OCI-LY3 (cell line): ENCODE results near the gene HS1BP3.
A peak's percentile ranks its signal among the peaks of the same experiment; 100 is the strongest.

Source experiments
- H2AFZ ChIP-seq: fragments of 200-600, 300-600 bp; shearing (Covaris generic); 2 replicates; pipeline ENCODE4 v1.6.0; 2014; ENCODE audit warnings: antibody characterized with exemption, low read depth, low read length
- H3K27ac ChIP-seq: fragments of 200-600, 300-600 bp; sonication (generic); 2 replicates; pipeline ENCODE4 v1.5.1; 2014; ENCODE audit warnings: mild to moderate bottlenecking, low read length, moderate library complexity, mixed read lengths
- H3K27me3 ChIP-seq: fragments of 200-600, 300-600 bp; sonication (generic); 2 replicates; pipeline ENCODE4 v1.6.1; 2014; ENCODE audit warnings: low read depth, low read length, mixed read lengths
- H3K36me3 ChIP-seq: fragments of 200-600, 300-600 bp; sonication (generic); replicated peaks from 2 replicates; pipeline ENCODE3; 2014; ENCODE audit warnings: low read depth, low read length, mixed read lengths
- H3K4me1 ChIP-seq: fragments of 300-600, 200-600 bp; sonication (generic); 2 replicates; pipeline ENCODE4 v1.6.1; 2014; ENCODE audit warnings: low read length, mixed read lengths
- H3K4me2 ChIP-seq: fragments of 200-600, 300-600 bp; sonication (generic); 2 replicates; pipeline ENCODE4 v1.6.1; 2014; ENCODE audit warnings: low read length, mixed read lengths
- H3K4me3 ChIP-seq: fragments of 300-600, 200-600 bp; sonication (generic); 2 replicates; pipeline ENCODE4 v1.5.1; 2014; ENCODE audit warnings: antibody characterized with exemption, mild to moderate bottlenecking, low read length, moderate library complexity
- H3K79me2 ChIP-seq: fragments of 300-600, 200-600 bp; shearing (Covaris generic); 2 replicates; pipeline ENCODE4 v1.6.1; 2014; ENCODE audit warnings: mild to moderate bottlenecking, low read length, mixed read lengths
- H3K9ac ChIP-seq: fragments of 300-600, 200-600 bp; shearing (Covaris generic); 2 replicates; pipeline ENCODE4 v1.6.0; 2014; ENCODE audit warnings: mild to moderate bottlenecking, low read length, moderate library complexity
- H3K9me3 ChIP-seq: fragments of 200-600, 300-600 bp; shearing (Covaris generic); 2 replicates; pipeline ENCODE4 v1.6.1; 2014; ENCODE audit warnings: low read length, mixed read lengths; ENCODE audit not compliant: insufficient read depth
- H4K20me1 ChIP-seq: fragments of 200-600, 300-600 bp; sonication (generic); 2 replicates; pipeline ENCODE4 v1.6.1; 2016; ENCODE audit warnings: low read length, mixed read lengths; ENCODE audit not compliant: insufficient read depth
- EZH2phosphoT487 ChIP-seq: fragments of 200-600 bp; shearing (Covaris generic); IDR thresholded peaks from 2 replicates; pipeline ENCODE4 v1.6.1; 2018; ENCODE audit warnings: antibody characterized with exemption, mixed run types, low read depth
- TF ChIP-seq, protein P1 (sequence below): fragments of 200-600, 300-600 bp; sonication (generic); IDR thresholded peaks from 2 replicates; pipeline ENCODE4 v1.5.1; 2014; ENCODE audit warnings: antibody characterized with exemption, low read length, low read depth

Gene HS1BP3

DNA sequence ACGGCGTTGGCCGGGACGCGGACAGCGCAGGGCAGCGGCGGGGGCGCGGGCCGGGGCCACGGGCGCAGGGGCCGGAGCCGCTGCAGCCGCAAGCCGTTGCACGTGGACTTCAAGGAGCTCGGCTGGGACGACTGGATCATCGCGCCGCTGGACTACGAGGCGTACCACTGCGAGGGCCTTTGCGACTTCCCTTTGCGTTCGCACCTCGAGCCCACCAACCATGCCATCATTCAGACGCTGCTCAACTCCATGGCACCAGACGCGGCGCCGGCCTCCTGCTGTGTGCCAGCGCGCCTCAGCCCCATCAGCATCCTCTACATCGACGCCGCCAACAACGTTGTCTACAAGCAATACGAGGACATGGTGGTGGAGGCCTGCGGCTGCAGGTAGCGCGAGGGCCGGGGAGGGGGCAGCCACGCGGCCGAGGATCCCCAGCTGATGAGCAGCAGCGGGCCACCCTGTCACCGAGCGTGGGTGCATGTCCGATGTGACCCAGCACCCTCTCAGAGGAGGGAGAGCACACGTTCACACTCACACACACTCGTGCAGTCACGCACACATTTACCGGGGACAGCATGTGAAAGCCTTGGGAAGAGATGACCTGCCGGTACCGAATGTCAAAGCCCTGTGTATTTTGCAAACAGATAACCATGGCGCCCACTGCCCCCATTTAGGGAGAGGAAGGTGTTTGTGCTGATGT lies 20.3 kb upstream of the HS1BP3 start:
- Histone ChIP-seq H3K4me1 (peaks cover 61% of the 10 kb centered on the region), H3K27ac (no peak overlapping the region), H3K4me3 (peak overlapping the region; percentile 60; the same call in 1 of the 2 replicates), H3K9me3 (no peaks in the 10 kb centered on the region), H3K79me2 (peaks cover 71% of the 10 kb centered on the region), H3K27me3 (peaks cover 6% of the 10 kb centered on the region), H2AFZ (no peak overlapping the region), H3K36me3 (peaks cover 51% of the 10 kb centered on the region), H3K9ac (no peak overlapping the region), H4K20me1 (no peaks in the 10 kb centered on the region), H3K4me2 (peak overlapping the region; percentile 89)
- TF ChIP-seq, protein P1, sequence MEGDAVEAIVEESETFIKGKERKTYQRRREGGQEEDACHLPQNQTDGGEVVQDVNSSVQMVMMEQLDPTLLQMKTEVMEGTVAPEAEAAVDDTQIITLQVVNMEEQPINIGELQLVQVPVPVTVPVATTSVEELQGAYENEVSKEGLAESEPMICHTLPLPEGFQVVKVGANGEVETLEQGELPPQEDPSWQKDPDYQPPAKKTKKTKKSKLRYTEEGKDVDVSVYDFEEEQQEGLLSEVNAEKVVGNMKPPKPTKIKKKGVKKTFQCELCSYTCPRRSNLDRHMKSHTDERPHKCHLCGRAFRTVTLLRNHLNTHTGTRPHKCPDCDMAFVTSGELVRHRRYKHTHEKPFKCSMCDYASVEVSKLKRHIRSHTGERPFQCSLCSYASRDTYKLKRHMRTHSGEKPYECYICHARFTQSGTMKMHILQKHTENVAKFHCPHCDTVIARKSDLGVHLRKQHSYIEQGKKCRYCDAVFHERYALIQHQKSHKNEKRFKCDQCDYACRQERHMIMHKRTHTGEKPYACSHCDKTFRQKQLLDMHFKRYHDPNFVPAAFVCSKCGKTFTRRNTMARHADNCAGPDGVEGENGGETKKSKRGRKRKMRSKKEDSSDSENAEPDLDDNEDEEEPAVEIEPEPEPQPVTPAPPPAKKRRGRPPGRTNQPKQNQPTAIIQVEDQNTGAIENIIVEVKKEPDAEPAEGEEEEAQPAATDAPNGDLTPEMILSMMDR, result no peak
- no peak for TF ChIP-seq EZH2phosphoT487

DNA sequence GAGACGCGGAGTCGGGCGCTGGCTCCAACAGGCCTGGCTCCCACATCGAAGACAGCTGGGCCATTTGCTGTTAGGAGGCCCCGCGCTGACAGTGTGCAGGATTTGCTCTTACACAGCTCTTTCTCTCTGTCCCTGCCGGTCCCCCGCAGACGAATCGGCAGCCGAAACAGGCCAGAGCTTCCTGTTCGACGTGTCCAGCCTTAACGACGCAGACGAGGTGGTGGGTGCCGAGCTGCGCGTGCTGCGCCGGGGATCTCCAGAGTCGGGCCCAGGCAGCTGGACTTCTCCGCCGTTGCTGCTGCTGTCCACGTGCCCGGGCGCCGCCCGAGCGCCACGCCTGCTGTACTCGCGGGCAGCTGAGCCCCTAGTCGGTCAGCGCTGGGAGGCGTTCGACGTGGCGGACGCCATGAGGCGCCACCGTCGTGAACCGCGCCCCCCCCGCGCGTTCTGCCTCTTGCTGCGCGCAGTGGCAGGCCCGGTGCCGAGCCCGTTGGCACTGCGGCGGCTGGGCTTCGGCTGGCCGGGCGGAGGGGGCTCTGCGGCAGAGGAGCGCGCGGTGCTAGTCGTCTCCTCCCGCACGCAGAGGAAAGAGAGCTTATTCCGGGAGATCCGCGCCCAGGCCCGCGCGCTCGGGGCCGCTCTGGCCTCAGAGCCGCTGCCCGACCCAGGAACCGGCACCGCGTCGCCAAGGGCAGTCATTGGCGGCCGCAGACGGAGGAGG lies 19.6 kb upstream of the HS1BP3 start:
- peaks cover 51% of the 10 kb centered on the region for H3K36me3 ChIP-seq
- H3K4me3 ChIP-seq, result no peak overlapping the region
- H3K27me3 ChIP-seq, result peaks cover 13% of the 10 kb centered on the region
- H3K9ac ChIP-seq, result no peak overlapping the region
- peaks cover 54% of the 10 kb centered on the region for H3K4me1 ChIP-seq
- no peak for TF ChIP-seq EZH2phosphoT487
- TF ChIP-seq, protein P1, result no peak
- H4K20me1 ChIP-seq, result no peaks in the 10 kb centered on the region
- H2AFZ ChIP-seq, result no peak overlapping the region
- H3K9me3 ChIP-seq, result no peaks in the 10 kb centered on the region
- H3K4me2 ChIP-seq, result no peak overlapping the region
- no peak overlapping the region for H3K27ac ChIP-seq
- peaks cover 71% of the 10 kb centered on the region for H3K79me2 ChIP-seq

DNA sequence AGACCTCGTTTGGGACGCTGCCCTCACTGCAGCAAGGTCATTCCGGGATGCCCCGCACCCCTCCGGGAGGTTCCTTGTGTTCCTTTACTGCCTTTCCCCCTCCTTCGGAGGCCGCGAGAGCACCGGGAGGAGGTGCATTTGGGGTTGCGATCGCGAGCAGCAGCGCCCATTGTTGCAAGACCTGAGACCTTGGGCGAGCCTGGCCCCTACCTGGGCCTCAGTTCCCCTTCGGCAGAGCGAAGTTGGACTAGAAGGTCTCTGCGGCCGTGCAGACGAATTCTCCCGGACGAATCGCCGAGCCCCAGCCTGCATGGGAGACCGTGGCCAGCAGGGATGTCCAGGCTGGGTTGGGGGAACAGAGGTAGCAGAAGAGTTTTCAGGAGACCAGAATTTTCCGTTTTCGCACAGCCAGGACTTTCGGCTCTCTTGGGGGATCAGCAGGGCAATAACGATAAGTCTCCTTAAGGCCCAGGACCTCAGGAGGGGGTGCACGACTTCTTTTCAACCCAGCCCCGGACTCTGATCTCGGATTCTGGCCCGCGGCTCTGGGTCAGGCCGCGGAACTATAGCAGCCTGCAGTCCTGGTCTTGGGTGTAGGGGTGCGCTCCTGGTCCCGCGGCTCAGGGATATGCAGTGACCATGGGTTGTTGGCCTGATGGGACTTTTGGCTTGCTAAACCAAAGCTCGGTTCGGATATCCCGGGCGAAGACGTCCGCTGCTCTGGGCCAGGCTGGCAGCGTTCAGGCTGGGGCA lies 18.8 kb upstream of the HS1BP3 start:
- no peaks in the 10 kb centered on the region for H4K20me1 ChIP-seq
- no peak overlapping the region for H2AFZ ChIP-seq
- H3K36me3 ChIP-seq, result peaks cover 46% of the 10 kb centered on the region
- H3K27ac ChIP-seq, result no peak overlapping the region
- TF ChIP-seq, protein P1, result no peak
- no peak for TF ChIP-seq EZH2phosphoT487
- H3K9me3 ChIP-seq, result no peaks in the 10 kb centered on the region
- no peak overlapping the region for H3K9ac ChIP-seq
- H3K4me2 ChIP-seq, result no peak overlapping the region
- peaks cover 20% of the 10 kb centered on the region for H3K27me3 ChIP-seq
- no peak overlapping the region for H3K4me3 ChIP-seq
- H3K4me1 ChIP-seq, result peaks cover 47% of the 10 kb centered on the region
- H3K79me2 ChIP-seq, result peaks cover 67% of the 10 kb centered on the region
